Urinary bladder (tissue), 4 donors: ENCODE measurements around the gene LSP1. TPM values are rescaled to one million over a fixed set of nuclear protein-coding genes. Genes with fewer than 3 reads are reported as not detected.
A peak's percentile ranks its signal among the peaks of the same experiment; 100 is the strongest.
"Not testable (repeated sequence)": the region's sequence is repeated elsewhere in the genome, so short reads cannot be mapped to it uniquely, and the experiment has no call there.

Experiments
- DNase-seq: peaks from one replicate; pipeline ENCODE4 v3.0.0-alpha.2; 2015; ENCODE audit errors: extremely low spot score
- H3K27ac ChIP-seq: one replicate; pipeline ENCODE4 v1.5.1; 2013; ENCODE audit warnings: low read depth, mild to moderate bottlenecking, moderate library complexity
- H3K36me3 ChIP-seq: one replicate; pipeline ENCODE4 v1.6.1; 2013; ENCODE audit warnings: mild to moderate bottlenecking, moderate library complexity; ENCODE audit not compliant: insufficient read depth
- H3K4me1 ChIP-seq: one replicate; pipeline ENCODE4 v1.6.1; 2013; ENCODE audit warnings: mild to moderate bottlenecking, moderate library complexity; ENCODE audit not compliant: insufficient read depth
- H3K4me3 ChIP-seq: one replicate; pipeline ENCODE4 v1.5.1; 2013; ENCODE audit warnings: low read depth, low read length
- WGBS: extraction: QIAGEN DNeasy Blood & Tissue Kit; methylation state at CpG from one replicate; pipeline ENCODE4 v1.1.7; 2013; 5-methylcytosine and 5-hydroxymethylcytosine counted together
- polyA plus RNA-seq: library from polyadenylated mRNA; stranded (reverse); fragments of 200-250 nt; gene quantifications from one replicate; pipeline ENCODE4 v1.2.3, GENCODE V29; 2013
- total RNA-seq: library from RNA; depleted of rRNA; stranded (reverse); fragments of >200 nt; gene quantifications from one replicate; pipeline ENCODE4 v1.2.3, GENCODE V29; 2014
- donor health status: healthy with polysubstance abuse.
- donor health status: healthy.

The LSP1 gene
- total RNA-seq (50.7 TPM), polyA plus RNA-seq (160 TPM)

DNA sequence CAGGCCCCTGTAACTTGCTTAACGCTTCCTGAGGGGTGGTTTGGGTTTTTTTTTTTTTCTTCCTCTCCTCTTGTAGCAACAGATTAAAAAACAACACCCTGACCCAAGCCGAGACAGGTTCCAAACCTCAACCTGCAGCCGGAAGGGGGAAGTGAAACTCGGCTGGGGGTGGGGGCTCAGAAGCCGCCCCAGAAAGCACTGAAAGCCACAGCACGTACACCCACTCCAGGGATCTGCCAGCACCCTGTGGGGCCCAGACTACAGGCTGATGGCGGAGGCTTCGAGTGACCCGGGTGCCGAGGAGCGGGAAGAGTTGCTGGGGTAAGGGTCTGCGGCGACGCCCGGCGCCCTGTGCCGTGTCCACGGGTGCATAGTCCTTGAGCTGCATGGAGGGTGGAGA is at the start of gene LSP1:
LSP1 (plus strand) TSS at position 208 of the 400 bp plus-strand sequence; CDS start at position 269, 61 bp downstream.
- no peak for DNase-seq
- peak within 1 kb of the TSS; percentile 34 for H3K4me3 ChIP-seq
- WGBS = 83% methylated on average over 18 of the region's 18 CpGs

GRCh38 chr11:1803246-1803645 is 49.6 kb upstream of the LSP1 start:
- no peak for DNase-seq
- no peak overlapping the region for H3K27ac ChIP-seq
- no peaks in the 10 kb centered on the region for H3K36me3 ChIP-seq
- no peaks in the 10 kb centered on the region for H3K4me1 ChIP-seq
- H3K4me3 ChIP-seq = no peak overlapping the region
- WGBS = 94% methylated on average over 20 of the region's 20 CpGs

More for the DNA sequence above, at the start of gene LSP1:
- Histone ChIP-seq H3K27ac (no peak within 1 kb of the TSS), H3K4me1 (no peaks in the 10 kb centered on the region), H3K36me3 (no peaks in the 10 kb centered on the region)

GRCh38 chr11:1803835-1804519 is 48.9 kb upstream of the LSP1 start:
- 96% methylated on average over 37 of the region's 42 CpGs for WGBS

GRCh38 chr11:1805525-1805924 is 47.4 kb upstream of the LSP1 start:
- Histone ChIP-seq H3K27ac (no peak overlapping the region), H3K4me3 (no peak overlapping the region), H3K36me3 (no peaks in the 10 kb centered on the region), H3K4me1 (no peaks in the 10 kb centered on the region)
- 90% methylated on average over 15 of the region's 15 CpGs for WGBS
- no peak for DNase-seq

More at GRCh38 chr11:1803835-1804519, 48.9 kb upstream of the LSP1 start:
- not testable (repeated sequence) for H3K36me3 ChIP-seq, DNase-seq, H3K4me1 ChIP-seq, H3K27ac ChIP-seq, H3K4me3 ChIP-seq

DNA sequence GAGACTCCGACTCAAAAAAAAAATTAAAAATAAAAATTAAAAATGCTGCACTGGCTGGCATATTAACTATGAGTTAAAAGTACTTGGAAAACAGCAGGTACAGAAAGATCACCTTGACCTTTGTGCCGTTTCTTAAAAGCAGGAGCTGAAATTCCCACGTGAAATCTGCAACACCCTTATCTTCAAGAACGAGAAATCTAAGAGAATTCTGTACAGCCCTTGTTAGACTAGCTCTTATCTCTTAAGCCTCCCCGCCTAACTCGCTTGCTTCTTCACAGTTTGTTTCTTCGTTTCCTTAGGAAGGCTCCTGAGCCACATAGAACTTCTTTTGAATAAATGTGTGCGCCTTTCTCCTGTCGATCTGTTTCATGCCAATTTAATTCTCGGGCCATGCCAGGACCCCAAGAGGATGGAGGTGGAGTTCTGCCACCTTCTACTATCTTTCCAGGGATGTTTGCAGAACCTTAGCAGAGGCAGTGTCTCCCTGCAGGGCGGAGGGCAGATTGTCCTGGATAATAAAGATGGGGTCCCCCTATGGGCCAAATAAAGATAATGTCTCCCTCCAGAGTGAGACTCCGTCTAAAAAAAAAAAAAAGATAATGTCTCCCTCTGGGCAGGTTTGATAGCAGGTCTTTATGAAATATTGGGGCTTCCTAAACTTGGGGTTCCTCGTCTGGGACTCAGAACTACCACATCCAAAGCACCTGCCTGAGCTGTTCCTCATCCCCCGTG is 45.5 kb upstream of the LSP1 start:
- Histone ChIP-seq H3K27ac (no peak overlapping the region), H3K4me3 (no peak overlapping the region), H3K4me1 (no peaks in the 10 kb centered on the region), H3K36me3 (no peaks in the 10 kb centered on the region)
- DNase-seq = no peak
- 49% methylated on average over 14 of the region's 14 CpGs for WGBS

DNA sequence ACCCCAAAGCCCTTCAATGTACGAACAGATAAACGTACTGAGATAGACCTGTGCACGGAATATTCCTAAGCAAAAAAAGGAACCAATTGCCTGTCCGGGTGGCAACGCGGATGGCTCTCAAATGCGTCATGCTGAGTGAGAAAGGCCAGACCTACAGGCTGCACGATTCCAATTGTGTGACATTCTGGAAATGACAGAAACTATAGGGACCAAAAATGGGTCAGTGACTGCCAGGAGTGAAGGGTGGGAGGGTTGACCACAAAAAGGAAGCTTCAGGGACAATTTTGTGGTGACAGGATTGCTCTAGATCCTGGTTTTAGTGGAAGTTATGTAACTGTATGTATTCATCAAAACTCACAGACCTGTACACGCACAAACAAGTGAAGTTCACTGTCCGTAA is 42.1 kb upstream of the LSP1 start:
- 74% methylated on average over 10 of the region's 10 CpGs for WGBS
- Histone ChIP-seq H3K27ac (no peak overlapping the region), H3K4me1 (no peaks in the 10 kb centered on the region), H3K36me3 (no peaks in the 10 kb centered on the region), H3K4me3 (no peak overlapping the region)
- DNase-seq = no peak

GRCh38 chr11:1812274-1812673 is 40.6 kb upstream of the LSP1 start:
- no peak overlapping the region for H3K4me3 ChIP-seq
- WGBS = 85% methylated on average over 5 of the region's 5 CpGs
- H3K4me1 ChIP-seq = no peaks in the 10 kb centered on the region

GRCh38 chr11:1812801-1813200 is 40.1 kb upstream of the LSP1 start:
- no peaks in the 10 kb centered on the region for H3K4me1 ChIP-seq
- H3K27ac ChIP-seq = no peak overlapping the region
- H3K4me3 ChIP-seq = no peak overlapping the region
- H3K36me3 ChIP-seq = no peaks in the 10 kb centered on the region
- DNase-seq = no peak
- 96% methylated on average over 15 of the region's 15 CpGs for WGBS

More at GRCh38 chr11:1812274-1812673, 40.6 kb upstream of the LSP1 start:
- H3K36me3 ChIP-seq = no peaks in the 10 kb centered on the region
- H3K27ac ChIP-seq = no peak overlapping the region
- DNase-seq = no peak

DNA sequence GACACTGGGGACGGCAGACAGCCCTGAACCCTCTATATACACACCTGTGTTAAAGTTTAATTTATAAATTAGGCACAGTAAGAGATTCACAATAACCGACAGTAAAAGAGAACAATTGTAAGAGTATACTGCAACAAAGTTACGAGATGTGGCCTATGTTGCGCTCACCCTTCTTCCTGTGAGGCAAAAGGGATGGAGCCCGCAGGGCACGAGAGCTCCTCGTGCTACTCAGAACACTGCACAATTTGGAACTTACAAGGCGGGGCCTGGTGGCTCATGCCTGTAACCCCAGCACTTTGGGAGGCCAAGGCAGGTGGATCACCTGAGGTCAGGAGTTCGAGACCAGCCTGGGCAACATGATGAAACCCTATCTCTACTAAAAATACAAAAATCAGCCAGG is 39.5 kb upstream of the LSP1 start:
- not testable (repeated sequence) for DNase-seq, H3K4me3 ChIP-seq, H3K36me3 ChIP-seq, H3K27ac ChIP-seq, H3K4me1 ChIP-seq
- 89% methylated on average over 9 of the region's 9 CpGs for WGBS

- Histone ChIP-seq H3K27ac (no peak overlapping the region), H3K36me3 (no peaks in the 10 kb centered on the region), H3K4me1 (no peaks in the 10 kb centered on the region), H3K4me3 (no peak overlapping the region)
- WGBS = 82% methylated on average over 10 of the region's 10 CpGs
- DNase-seq = no peak
These were observed 38.2 kb upstream of the LSP1 start for GRCh38 chr11:1814691-1815090.

DNA sequence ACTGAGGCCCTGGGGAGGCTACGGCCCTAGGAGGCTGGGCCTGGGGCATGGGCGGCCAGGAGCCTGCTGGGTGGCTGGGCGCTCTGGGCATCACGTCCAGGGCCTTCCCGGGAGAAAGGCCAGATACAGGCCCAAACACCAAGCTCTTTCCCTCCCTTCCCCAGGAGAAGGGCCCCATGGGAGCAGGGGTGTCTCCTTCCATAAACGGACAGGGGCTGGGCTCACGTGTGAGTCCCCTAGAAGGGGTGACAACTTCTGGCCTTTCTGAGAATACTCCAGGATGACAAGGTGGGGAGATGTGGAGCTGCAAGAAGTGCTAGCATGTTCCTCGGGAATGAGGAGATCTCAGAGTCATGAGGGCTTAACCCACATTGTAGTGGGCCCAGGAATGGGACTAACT is 37.6 kb upstream of the LSP1 start:
- Histone ChIP-seq H3K27ac (no peak overlapping the region), H3K4me1 (no peaks in the 10 kb centered on the region), H3K4me3 (no peak overlapping the region), H3K36me3 (no peaks in the 10 kb centered on the region)
- 87% methylated on average over 8 of the region's 8 CpGs for WGBS
- no peak for DNase-seq

DNA sequence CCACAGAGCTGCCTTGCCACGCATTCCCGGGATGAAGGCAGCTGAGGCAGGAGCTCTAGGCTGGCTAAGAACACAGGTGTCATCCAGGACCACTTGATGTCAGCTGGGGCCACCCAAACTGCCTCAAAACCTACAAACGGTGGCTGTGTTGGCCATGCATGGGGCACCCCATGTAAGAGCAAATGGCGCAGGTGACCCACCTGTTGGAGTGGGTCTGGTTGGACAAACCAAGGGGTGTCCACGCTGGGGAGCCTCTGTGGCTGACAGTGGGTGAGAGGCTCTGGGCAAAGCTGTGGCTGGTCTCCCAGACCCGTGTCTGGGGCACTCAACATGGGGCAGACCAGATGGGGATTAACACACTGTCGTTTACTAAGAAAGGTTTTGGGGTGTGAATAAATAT is 37.1 kb upstream of the LSP1 start:
- 83% methylated on average over 7 of the region's 7 CpGs for whole genome bisulfite sequencing
- no peak overlapping the region for H3K27ac ChIP-seq
- H3K4me1 ChIP-seq = no peaks in the 10 kb centered on the region
- no peak for DNase-seq
- no peak overlapping the region for H3K4me3 ChIP-seq
- H3K36me3 ChIP-seq = no peaks in the 10 kb centered on the region

DNA sequence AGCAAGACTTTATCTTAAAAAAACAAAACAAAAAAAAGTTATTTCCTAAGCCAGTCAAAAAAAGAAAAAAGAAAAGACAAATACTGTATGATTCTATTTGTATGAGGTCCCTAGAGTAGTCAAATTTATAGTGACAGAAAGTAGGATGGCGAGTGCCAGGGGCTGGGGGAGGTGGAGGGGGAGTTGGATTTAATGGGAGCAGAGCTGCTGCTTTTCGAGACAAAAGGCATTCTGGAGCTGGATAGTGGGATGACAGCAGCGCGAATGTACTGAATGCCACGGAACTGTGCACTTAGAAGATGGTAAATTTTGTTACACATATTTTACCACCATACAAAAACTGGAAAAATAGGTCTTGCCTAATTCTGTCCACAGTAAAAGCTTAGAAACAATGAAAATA is 35.9 kb upstream of the LSP1 start:
- no peaks in the 10 kb centered on the region for H3K4me1 ChIP-seq
- 75% methylated on average over 5 of the region's 5 CpGs for WGBS
- no peak overlapping the region for H3K4me3 ChIP-seq
- no peak overlapping the region for H3K27ac ChIP-seq
- no peaks in the 10 kb centered on the region for H3K36me3 ChIP-seq
- DNase-seq = no peak

DNA sequence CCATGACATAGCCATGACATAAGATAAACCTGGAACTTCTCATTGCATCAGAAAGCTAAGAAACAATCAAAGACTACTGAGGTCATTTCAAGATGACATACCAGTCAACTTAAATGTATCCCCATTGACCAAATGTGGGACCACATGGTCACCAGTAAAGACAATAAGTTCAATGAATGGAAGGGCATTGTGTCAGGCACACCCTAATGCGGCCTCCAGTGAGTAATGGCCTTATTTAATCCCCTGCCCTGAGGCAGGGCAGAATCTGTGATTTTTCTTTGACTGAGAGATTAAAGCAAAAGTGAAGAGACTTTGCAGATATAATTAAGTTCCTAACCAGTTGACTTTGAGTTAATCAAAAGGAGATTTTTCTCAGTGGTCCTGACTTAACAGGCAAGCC is 35.4 kb upstream of the LSP1 start:
- H3K4me3 ChIP-seq = no peak overlapping the region
- no peaks in the 10 kb centered on the region for H3K4me1 ChIP-seq
- no peak for DNase-seq
- no peak overlapping the region for H3K27ac ChIP-seq
- WGBS = 70% methylated on average over 1 of the region's 1 CpG
- H3K36me3 ChIP-seq = no peaks in the 10 kb centered on the region
